Liver (tissue), 9 donors: ENCODE data around the gene DES. TPM values are rescaled to one million over a fixed set of nuclear protein-coding genes. Genes with fewer than 3 reads are reported as not detected.

ENCODE experiments used
- DNase-seq: peaks from one replicate; pipeline ENCODE4 v3.0.0-alpha.2; 2017; ENCODE audit warnings: low spot score
- H3K27ac ChIP-seq, 2 donors: one replicate each; pipeline ENCODE4 v1.7.0; 2013; ENCODE audit warnings: inconsistent platforms in 2 of 2, low read length in 2 of 2, control low read depth in 1 of 2, low read depth in 1 of 2, mild to moderate bottlenecking in 1 of 2
- H3K27me3 ChIP-seq, 4 donors: one replicate each; pipeline versions ENCODE4 v1.6.1 to v1.7.0; 2013; ENCODE audit warnings: low read length in 3 of 4, inconsistent platforms in 1 of 4, mild to moderate bottlenecking in 1 of 4, moderate library complexity in 1 of 4; ENCODE audit not compliant: control insufficient read depth in 4 of 4, insufficient read depth in 4 of 4
- H3K36me3 ChIP-seq, 4 donors: one replicate each; pipeline versions ENCODE4 v1.6.1 to v1.7.0; 2013; ENCODE audit warnings: low read length in 3 of 4, mild to moderate bottlenecking in 3 of 4, low read depth in 1 of 4, moderate library complexity in 1 of 4; ENCODE audit not compliant: control insufficient read depth in 4 of 4, insufficient read depth in 3 of 4
- H3K4me1 ChIP-seq, 4 donors: one replicate each; pipeline versions ENCODE4 v1.6.1 to v1.7.0; 2013; ENCODE audit warnings: low read length in 3 of 4, mild to moderate bottlenecking in 3 of 4, moderate library complexity in 1 of 4; ENCODE audit not compliant: control insufficient read depth in 4 of 4, insufficient read depth in 4 of 4
- H3K4me3 ChIP-seq, 3 donors: one replicate each; pipeline versions ENCODE4 v1.6.1 to v1.7.0; 2013; ENCODE audit warnings: low read length in 3 of 3, control low read depth in 1 of 3, low read depth in 1 of 3, mild to moderate bottlenecking in 1 of 3
- H3K9ac ChIP-seq, 2 donors: one replicate each; pipeline ENCODE4 v1.7.0; 2013; ENCODE audit warnings: low read length in 2 of 2, mild to moderate bottlenecking in 2 of 2, moderate library complexity in 2 of 2, control low read depth in 1 of 2, low read depth in 1 of 2
- H3K9me3 ChIP-seq, 4 donors: one replicate each; pipeline versions ENCODE4 v1.6.1 to v1.7.0; 2013; ENCODE audit warnings: low read length in 3 of 4; ENCODE audit not compliant: control insufficient read depth in 4 of 4
- EGR1 ChIP-seq, 2 donors: IDR thresholded peaks; 2 replicates each; pipeline ENCODE4 v1.6.1; 2016 to 2018; ENCODE audit warnings: antibody characterized with exemption in 2 of 2, low read depth in 2 of 2
- FOXA1 ChIP-seq: IDR thresholded peaks from 2 replicates; pipeline ENCODE4 v1.6.1; 2016; ENCODE audit warnings: antibody characterized with exemption
- FOXA2 ChIP-seq: IDR thresholded peaks from 2 replicates; pipeline ENCODE4 v1.6.1; 2016; ENCODE audit warnings: antibody characterized with exemption
- GABPA ChIP-seq, 2 donors: IDR thresholded peaks in 1 of 2; conservative IDR thresholded peaks in 1 of 2; 2 replicates each; pipeline ENCODE4 v1.6.1; 2016; ENCODE audit warnings: antibody characterized with exemption in 2 of 2, mild to moderate bottlenecking in 1 of 2, moderate library complexity in 1 of 2
- HNF4G ChIP-seq: IDR thresholded peaks from 2 replicates; pipeline ENCODE4 v1.6.1; 2016; ENCODE audit warnings: antibody characterized with exemption
- JUND ChIP-seq, 2 donors: IDR thresholded peaks; 2 replicates each; pipeline ENCODE4 v1.6.1; 2016; ENCODE audit warnings: antibody characterized with exemption in 2 of 2
- NR2F2 ChIP-seq: IDR thresholded peaks from 2 replicates; pipeline ENCODE4 v1.6.1; 2016; ENCODE audit warnings: antibody characterized with exemption
- RAD21 ChIP-seq, 2 donors: IDR thresholded peaks; 2 replicates each; pipeline ENCODE4 v1.6.1; 2016; ENCODE audit warnings: antibody characterized with exemption in 2 of 2, mild to moderate bottlenecking in 2 of 2
- RXRA ChIP-seq, 2 donors: IDR thresholded peaks; 2 replicates each; pipeline ENCODE4 v1.6.1; 2017 to 2018; ENCODE audit warnings: antibody characterized with exemption in 2 of 2, mild to moderate bottlenecking in 1 of 2
- TAF1 ChIP-seq: conservative IDR thresholded peaks from 2 replicates; pipeline ENCODE4 v1.6.1; 2016; ENCODE audit warnings: antibody characterized with exemption, mild to moderate bottlenecking
- YY1 ChIP-seq: IDR thresholded peaks from 2 replicates; pipeline ENCODE4 v1.6.1; 2016; ENCODE audit warnings: antibody characterized with exemption, mild to moderate bottlenecking
- WGBS: extraction: QIAGEN DNeasy Blood & Tissue Kit; methylation state at CpG from one replicate; pipeline ENCODE4 v1.1.7; 2013; 5-methylcytosine and 5-hydroxymethylcytosine counted together
- polyA plus RNA-seq, 2 donors: library from polyadenylated mRNA; stranded (reverse) in 1 of 2; unstranded in 1 of 2; fragments of 200-250 nt in 1 of 2; fragments of >200 nt in 1 of 2; fragmentation: Nextera tagmentation in 1 of 2; extraction: Ambion mirVana in 1 of 2; gene quantifications; one replicate each; pipeline versions ENCODE4 v1.2.1 to v1.2.3, GENCODE V29; 2013 to 2015
- total RNA-seq, 2 donors: library from RNA; depleted of rRNA; stranded (reverse); fragments of >200 nt; gene quantifications; one replicate each; pipeline ENCODE4 v1.2.3, GENCODE V29; 2014
- TF ChIP-seq, protein P1 (sequence below): IDR thresholded peaks from 2 replicates; pipeline ENCODE4 v1.6.1; 2016; ENCODE audit warnings: antibody characterized with exemption
- TF ChIP-seq, protein P2 (sequence below): fragments of 150-350 bp; IDR thresholded peaks from 2 replicates; pipeline ENCODE4 v1.5.1; 2017; ENCODE audit warnings: improper control_type of control experiment, low read depth, low read length; ENCODE audit not compliant: missing input control
- TF ChIP-seq, protein P3 (sequence below): IDR thresholded peaks from 2 replicates; pipeline ENCODE4 v1.6.1; 2016; ENCODE audit warnings: antibody characterized with exemption
- TF ChIP-seq, protein P4 (sequence below): IDR thresholded peaks from 2 replicates; pipeline ENCODE4 v1.6.1; 2016; ENCODE audit warnings: antibody characterized with exemption
- donor health status: healthy.
- donor health status: healthy.
- donor health status: healthy.
- donor health status: healthy.
- donor health status: healthy.

Gene DES
- total and polyA plus RNA-seq, 4 donors = 0.15 to 50.0 (median 3.2) TPM

DNA sequence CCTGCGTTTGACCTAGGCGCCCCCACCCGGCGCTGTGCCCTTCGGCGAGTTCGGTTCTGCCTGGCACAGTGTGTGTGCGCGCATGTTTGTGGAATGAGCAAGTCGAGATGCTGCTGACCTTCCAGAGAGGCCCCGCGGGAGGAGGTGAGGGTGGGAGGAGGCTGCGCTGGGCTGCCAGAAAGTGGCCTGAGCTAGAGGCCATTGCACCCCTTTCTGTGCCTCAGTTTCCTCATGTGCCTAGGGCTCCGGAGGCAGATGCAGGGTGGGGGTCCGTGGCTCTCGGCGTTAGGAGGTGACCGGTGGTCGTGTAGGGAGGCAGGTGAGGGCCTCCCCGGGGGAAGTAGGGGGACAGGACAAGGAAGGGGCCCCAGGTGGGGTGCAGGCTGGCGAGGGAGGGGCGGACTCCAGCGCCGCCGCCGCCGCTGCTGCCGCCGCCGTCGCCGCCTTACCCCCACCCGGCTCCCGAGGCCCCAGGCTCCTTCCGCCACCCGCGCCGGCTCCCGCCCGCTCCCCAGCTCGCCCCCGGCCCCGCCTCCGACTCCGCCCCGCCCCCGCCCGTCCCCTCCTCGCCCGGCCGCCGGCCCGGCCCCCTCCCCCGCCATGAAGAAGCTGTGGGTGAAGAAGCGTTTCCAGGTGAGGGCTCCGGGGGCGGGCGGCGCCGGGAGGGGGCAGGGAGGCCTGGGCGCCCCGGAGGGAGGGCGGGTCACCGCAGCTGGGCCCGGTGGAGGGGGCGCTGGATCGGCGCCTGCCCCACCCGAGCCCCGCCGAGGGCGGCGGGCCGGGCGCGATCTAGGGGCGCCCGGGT, 23.5 kb downstream of the DES start:
- WGBS = 3% methylated on average over 78 of the region's 78 CpGs
- no peak overlapping the region for H3K9ac ChIP-seq
- peaks cover 0 to 8% (median 3%) of the 10 kb centered on the region in 4 donors for H3K4me1 ChIP-seq
- no peaks in the 10 kb centered on the region for H3K36me3 ChIP-seq
- H3K27me3 ChIP-seq = peaks cover 0 to 11% (median 2%) of the 10 kb centered on the region in 4 donors
- H3K27ac ChIP-seq = no peak overlapping the region
- H3K4me3 ChIP-seq = peak overlapping the region in 1 of 3 donors; percentile 53
- TF ChIP-seq RAD21 (IDR thresholded peaks at IDR 0.05) (no peak), RXRA (IDR thresholded peaks at IDR 0.05) (no peak), GABPA (IDR thresholded peaks at IDR 0.05 in 1 of 2, conservative IDR thresholded peaks at IDR 0.05 in 1 of 2) (no peak), FOXA1 (no peak), NR2F2 (no peak), EGR1 (IDR thresholded peaks at IDR 0.05; ENCODE audit: low read depth in 2 of 2) (no peak), YY1 (no peak), JUND (IDR thresholded peaks at IDR 0.05) (no peak), TAF1 (no peak), FOXA2 (no peak), HNF4G (no peak)
- TF ChIP-seq, protein P1, sequence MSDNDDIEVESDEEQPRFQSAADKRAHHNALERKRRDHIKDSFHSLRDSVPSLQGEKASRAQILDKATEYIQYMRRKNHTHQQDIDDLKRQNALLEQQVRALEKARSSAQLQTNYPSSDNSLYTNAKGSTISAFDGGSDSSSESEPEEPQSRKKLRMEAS = no peak
- TF ChIP-seq, protein P2, sequence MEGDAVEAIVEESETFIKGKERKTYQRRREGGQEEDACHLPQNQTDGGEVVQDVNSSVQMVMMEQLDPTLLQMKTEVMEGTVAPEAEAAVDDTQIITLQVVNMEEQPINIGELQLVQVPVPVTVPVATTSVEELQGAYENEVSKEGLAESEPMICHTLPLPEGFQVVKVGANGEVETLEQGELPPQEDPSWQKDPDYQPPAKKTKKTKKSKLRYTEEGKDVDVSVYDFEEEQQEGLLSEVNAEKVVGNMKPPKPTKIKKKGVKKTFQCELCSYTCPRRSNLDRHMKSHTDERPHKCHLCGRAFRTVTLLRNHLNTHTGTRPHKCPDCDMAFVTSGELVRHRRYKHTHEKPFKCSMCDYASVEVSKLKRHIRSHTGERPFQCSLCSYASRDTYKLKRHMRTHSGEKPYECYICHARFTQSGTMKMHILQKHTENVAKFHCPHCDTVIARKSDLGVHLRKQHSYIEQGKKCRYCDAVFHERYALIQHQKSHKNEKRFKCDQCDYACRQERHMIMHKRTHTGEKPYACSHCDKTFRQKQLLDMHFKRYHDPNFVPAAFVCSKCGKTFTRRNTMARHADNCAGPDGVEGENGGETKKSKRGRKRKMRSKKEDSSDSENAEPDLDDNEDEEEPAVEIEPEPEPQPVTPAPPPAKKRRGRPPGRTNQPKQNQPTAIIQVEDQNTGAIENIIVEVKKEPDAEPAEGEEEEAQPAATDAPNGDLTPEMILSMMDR = no peak
- TF ChIP-seq, protein P3, sequence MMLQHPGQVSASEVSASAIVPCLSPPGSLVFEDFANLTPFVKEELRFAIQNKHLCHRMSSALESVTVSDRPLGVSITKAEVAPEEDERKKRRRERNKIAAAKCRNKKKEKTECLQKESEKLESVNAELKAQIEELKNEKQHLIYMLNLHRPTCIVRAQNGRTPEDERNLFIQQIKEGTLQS = no peak
- no peaks in the 10 kb centered on the region for H3K9me3 ChIP-seq
- no peak for DNase-seq

DNA sequence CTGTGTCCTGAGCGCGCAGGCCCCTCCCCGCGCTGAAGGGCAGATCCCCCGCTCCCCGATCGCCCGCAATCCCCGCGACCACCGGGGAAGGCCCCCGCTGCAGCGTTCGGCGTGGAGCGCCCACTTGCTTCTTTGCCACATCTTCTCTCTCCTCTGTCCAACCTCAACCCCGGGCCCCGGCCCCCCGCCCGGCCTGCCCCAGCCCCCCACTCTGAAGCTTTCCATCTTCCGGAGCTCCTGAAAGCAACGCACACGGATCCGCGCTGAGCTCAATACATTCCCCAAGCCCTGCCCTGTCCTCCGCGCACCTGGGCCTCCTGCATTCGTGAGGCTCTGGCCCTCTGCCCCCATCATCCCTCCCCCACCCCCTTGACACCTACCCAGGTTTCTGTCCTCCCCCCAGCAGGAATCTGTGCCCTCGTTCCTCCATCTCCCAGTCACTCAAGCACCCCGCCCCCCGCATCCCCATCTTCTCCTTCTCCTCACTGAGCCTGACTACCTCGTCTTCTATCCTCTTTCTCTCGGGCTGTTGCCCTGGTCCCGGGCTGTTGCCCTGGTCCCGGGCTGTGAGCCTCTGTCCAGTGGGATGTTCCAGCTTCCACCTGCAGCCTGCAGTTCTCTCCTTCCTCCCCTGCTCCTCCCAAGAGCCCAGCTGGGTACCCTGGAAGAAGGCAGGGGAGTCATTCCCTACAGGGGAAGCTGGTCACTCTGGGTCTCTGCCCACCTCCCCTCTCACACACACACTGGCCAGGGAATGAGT, 24.3 kb downstream of the DES start:
- DNase-seq = no peak
- Histone ChIP-seq H3K9ac (no peak overlapping the region), H3K27me3 (peaks cover 0 to 11% (median 2%) of the 10 kb centered on the region in 4 donors), H3K9me3 (no peaks in the 10 kb centered on the region), H3K4me1 (peaks cover 0 to 8% (median 3%) of the 10 kb centered on the region in 4 donors), H3K4me3 (peak overlapping the region in 1 of 3 donors; percentile 53), H3K27ac (no peak overlapping the region), H3K36me3 (no peaks in the 10 kb centered on the region)
- WGBS = 6% methylated on average over 35 of the region's 35 CpGs
- no peak for TF ChIP-seq YY1
- no peak for TF ChIP-seq RAD21 (IDR thresholded peaks at IDR 0.05)
- TF ChIP-seq, protein P4, sequence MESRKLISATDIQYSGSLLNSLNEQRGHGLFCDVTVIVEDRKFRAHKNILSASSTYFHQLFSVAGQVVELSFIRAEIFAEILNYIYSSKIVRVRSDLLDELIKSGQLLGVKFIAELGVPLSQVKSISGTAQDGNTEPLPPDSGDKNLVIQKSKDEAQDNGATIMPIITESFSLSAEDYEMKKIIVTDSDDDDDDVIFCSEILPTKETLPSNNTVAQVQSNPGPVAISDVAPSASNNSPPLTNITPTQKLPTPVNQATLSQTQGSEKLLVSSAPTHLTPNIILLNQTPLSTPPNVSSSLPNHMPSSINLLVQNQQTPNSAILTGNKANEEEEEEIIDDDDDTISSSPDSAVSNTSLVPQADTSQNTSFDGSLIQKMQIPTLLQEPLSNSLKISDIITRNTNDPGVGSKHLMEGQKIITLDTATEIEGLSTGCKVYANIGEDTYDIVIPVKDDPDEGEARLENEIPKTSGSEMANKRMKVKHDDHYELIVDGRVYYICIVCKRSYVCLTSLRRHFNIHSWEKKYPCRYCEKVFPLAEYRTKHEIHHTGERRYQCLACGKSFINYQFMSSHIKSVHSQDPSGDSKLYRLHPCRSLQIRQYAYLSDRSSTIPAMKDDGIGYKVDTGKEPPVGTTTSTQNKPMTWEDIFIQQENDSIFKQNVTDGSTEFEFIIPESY = no peak
- no peak for TF ChIP-seq NR2F2
